WERI-Rb-1 (cell line): ENCODE measurements around the gene AFF3.

ENCODE experiments used
- DNase-seq: peaks from one replicate; pipeline ENCODE4 v3.0.0-alpha.2; 2020
- H3K27ac ChIP-seq: fragments of 250-450 bp; sonication (Bioruptor Pico); 2 replicates; pipeline ENCODE4 v1.5.1; 2020; ENCODE audit warnings: mild to moderate bottlenecking, moderate library complexity
- H3K27me3 ChIP-seq: fragments of 250-450 bp; sonication (Bioruptor Pico); 2 replicates; pipeline ENCODE4 v1.5.1; 2021; ENCODE audit warnings: mild to moderate bottlenecking, low read depth, moderate library complexity; ENCODE audit not compliant: insufficient read depth, severe bottlenecking
- H3K36me3 ChIP-seq: fragments of 250-450 bp; sonication (Bioruptor Pico); 2 replicates; pipeline ENCODE4 v1.5.1; 2020; ENCODE audit warnings: mild to moderate bottlenecking, moderate library complexity
- H3K4me3 ChIP-seq: 2 replicates; pipeline ENCODE4 v1.5.1; 2011; ENCODE audit warnings: low read depth, mild to moderate bottlenecking, control low read depth, low read length
- H3K9me3 ChIP-seq: fragments of 250-450 bp; sonication (Bioruptor Pico); 2 replicates; pipeline ENCODE4 v1.5.1; 2021; ENCODE audit warnings: mild to moderate bottlenecking, moderate library complexity; ENCODE audit not compliant: severe bottlenecking
- CTCF ChIP-seq: IDR thresholded peaks from 2 replicates; pipeline ENCODE4 v1.5.1; 2011; ENCODE audit warnings: low read depth, mild to moderate bottlenecking, control low read depth, inconsistent platforms, low read length

Gene AFF3

GRCh38 chr2:100126201-100126600 lies 16.2 kb downstream of the AFF3 start:
- no peak for TF ChIP-seq CTCF
- Histone ChIP-seq H3K27me3 (no peaks in the 10 kb centered on the region), H3K36me3 (no peaks in the 10 kb centered on the region), H3K27ac (no peak overlapping the region), H3K9me3 (no peaks in the 10 kb centered on the region), H3K4me3 (no peak overlapping the region)
- peak; percentile 13 for DNase-seq

- DNase-seq, result no peak
- no peak for TF ChIP-seq CTCF
- no peak overlapping the region for H3K27ac ChIP-seq
- H3K4me3 ChIP-seq, result no peak overlapping the region
- H3K27me3 ChIP-seq, result no peaks in the 10 kb centered on the region
- H3K36me3 ChIP-seq, result no peaks in the 10 kb centered on the region
- no peaks in the 10 kb centered on the region for H3K9me3 ChIP-seq
Measured at GRCh38 chr2:100125626-100126025, 16.8 kb downstream of the AFF3 start.

GRCh38 chr2:100124761-100125160 lies 17.6 kb downstream of the AFF3 start:
- no peak for DNase-seq
- no peak for TF ChIP-seq CTCF
- no peaks in the 10 kb centered on the region for H3K27me3 ChIP-seq
- no peak overlapping the region for H3K4me3 ChIP-seq
- H3K36me3 ChIP-seq, result no peaks in the 10 kb centered on the region
- H3K27ac ChIP-seq, result no peak overlapping the region
- no peaks in the 10 kb centered on the region for H3K9me3 ChIP-seq

- no peaks in the 10 kb centered on the region for H3K27me3 ChIP-seq
- no peak for DNase-seq
- H3K4me3 ChIP-seq, result no peak overlapping the region
- no peak overlapping the region for H3K27ac ChIP-seq
- H3K9me3 ChIP-seq, result peaks cover 3% of the 10 kb centered on the region
- no peaks in the 10 kb centered on the region for H3K36me3 ChIP-seq
- no peak for TF ChIP-seq CTCF
Measured at GRCh38 chr2:100121124-100121718, 21.2 kb downstream of the AFF3 start.

- no peak for TF ChIP-seq CTCF
- H3K27ac ChIP-seq, result no peak overlapping the region
- peaks cover 3% of the 10 kb centered on the region for H3K9me3 ChIP-seq
- no peaks in the 10 kb centered on the region for H3K36me3 ChIP-seq
- H3K27me3 ChIP-seq, result no peaks in the 10 kb centered on the region
- H3K4me3 ChIP-seq, result no peak overlapping the region
- DNase-seq, result peak; percentile 10
Measured at GRCh38 chr2:100119235-100119634, 23.2 kb downstream of the AFF3 start.

- DNase-seq, result no peak
- peaks cover 3% of the 10 kb centered on the region for H3K9me3 ChIP-seq
- H3K27ac ChIP-seq, result no peak overlapping the region
- TF ChIP-seq CTCF, result no peak
- no peak overlapping the region for H3K4me3 ChIP-seq
- H3K27me3 ChIP-seq, result no peaks in the 10 kb centered on the region
- no peaks in the 10 kb centered on the region for H3K36me3 ChIP-seq
Measured at GRCh38 chr2:100113990-100114433, 28.4 kb downstream of the AFF3 start.
